HTERT RPE-1 (cell line): Measurements from ENCODE around the gene GCSAM.

Source experiments
- in situ Hi-C: fragments of 300-500 bp; cut with MboI; formaldehyde crosslinking; loops from 4 replicates; pipeline ENCODE4 v1.14.3; 2020; ENCODE audit warnings: low sequenced_read_pairs

Gene GCSAM

DNA sequence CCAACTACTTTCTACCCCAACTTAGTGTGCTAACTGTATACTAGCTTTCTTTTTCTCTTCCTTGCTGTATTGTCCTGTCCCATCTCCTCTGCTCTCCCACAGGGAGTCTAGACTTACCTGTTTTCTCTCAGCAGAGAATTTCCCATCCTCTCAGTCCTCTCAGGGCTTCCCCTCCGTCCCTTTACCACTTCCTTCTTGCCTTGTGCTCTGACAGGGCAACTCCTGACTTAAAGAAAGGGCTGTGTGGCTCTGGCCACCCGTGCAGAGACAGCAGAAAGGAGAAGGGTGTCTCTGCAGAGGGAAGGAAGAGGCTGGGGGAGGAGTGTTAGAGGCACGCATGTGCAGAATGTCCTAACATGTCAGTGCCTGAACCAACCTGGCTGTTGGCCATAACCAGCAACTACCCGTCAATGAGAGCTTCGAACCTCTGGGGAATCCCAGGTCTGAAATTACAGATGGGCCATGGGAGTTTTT is at the start of gene GCSAM:
Gene GCSAM, minus strand, starts transcription at position 274 of the 474 bp plus-strand sequence. Its CDS starts 128 bp downstream, at position 146.
- in situ Hi-C loops = no loop called here

- in situ Hi-C loops = no loop called here
Observed at GRCh38 chr3:112175646-112176045, 42.6 kb upstream of the GCSAM start.

- in situ Hi-C loops = no loop called here
Observed at GRCh38 chr3:112175037-112175436, 42.0 kb upstream of the GCSAM start.

DNA sequence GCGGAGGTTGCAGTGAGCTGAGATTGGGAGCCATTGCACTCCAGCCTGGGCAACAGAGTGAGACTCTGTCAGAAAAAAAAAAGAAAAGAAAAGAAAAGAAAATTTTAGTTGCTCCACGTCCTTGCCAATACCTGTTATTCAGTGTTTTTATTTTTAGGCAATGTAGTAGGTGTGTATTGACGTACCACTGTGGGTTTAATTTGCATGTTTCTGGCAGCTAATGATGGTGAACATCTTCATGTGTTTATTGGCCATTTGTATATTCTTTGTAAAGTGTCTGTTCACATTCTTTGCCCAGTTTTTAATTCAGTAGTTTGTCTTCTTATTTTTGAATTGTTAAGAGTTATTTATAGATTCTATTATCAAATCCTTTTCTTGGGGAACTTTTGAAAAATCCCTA is 38.1 kb upstream of the GCSAM start:
- in situ Hi-C loops = no loop called here

GRCh38 chr3:112170046-112170445 is 37.0 kb upstream of the GCSAM start:
- in situ Hi-C loops = no loop called here

DNA sequence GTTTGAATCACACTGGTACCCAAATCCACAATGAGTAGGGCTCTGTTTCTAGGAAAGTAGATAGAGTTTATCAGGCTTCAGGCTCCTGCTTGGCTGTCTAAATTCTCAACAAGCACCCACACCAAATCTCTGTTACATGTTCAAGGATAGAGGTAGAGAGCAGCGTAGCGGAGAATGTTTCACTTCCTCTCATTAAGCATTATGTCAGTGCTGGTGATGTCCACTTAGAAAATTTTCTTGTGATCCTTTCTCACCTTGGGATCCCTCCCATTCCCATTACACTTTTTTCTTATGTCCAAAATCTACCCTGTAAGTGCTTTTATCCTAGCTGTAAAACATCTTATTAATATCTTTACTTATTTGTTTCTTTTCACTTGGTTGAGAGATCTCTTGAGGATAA is 34.7 kb upstream of the GCSAM start:
- in situ Hi-C loops = no loop called here

GRCh38 chr3:112149136-112149535 is 16.1 kb upstream of the GCSAM start:
- in situ Hi-C loops = no loop called here

GRCh38 chr3:112143689-112144088 is 10.6 kb upstream of the GCSAM start:
- in situ Hi-C loops = no loop called here

- in situ Hi-C loops = no loop called here
Observed at GRCh38 chr3:112143251-112143650, 10.2 kb upstream of the GCSAM start.

GRCh38 chr3:112141293-112141692 is 8.2 kb upstream of the GCSAM start:
- in situ Hi-C loops = no loop called here

DNA sequence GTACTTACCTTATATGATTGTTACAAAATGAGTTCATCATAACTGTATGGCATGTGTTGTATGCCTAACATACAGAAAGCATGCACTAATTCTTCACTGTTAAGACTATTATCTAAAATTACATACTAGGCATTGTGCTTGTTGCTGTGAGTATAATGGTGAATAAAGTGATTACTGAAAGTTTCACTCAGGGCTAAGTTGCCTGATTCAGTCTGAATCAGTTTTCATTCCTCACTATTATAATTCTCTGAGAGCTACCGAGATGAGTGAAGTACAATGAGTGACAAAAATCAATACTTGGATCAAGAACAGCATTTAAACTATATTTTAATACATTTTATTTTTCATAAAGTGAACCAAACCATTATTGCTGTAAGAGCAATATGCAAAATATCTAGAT is 7.5 kb upstream of the GCSAM start:
- in situ Hi-C loops = no loop called here

DNA sequence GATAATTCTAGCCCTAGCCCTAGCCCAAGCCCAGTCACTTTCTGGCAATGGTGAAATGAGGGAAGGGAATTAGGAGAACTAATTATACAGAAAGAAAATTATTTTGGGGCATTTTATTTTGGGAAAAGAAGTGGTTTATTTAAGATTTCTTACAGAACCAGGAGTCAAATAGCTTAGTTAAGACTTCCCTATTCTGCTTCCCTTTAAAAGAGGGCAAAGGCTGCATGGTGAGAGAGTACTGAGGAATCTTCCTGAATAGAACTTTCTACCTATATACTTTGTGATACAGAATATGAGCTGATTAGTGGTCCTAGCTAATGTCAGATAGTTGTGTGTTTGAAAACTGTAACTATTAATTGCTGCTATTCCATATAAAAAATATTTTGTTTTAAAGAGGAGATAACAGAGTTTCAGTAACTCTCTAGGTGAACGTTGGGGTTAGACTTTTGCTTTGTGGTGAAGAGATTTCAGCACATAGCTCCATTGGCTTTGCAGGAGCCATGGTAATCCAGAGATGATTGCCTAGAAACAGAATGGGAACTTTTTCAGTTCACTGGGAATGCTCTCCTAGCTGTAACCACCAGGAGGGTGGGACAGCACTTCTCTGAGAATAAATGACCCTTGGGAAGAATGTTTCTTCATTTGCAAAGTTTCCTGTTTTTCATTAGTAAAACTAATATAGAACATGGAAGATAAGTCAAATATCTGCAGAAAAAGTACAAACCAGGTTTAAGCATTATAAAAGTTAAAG is 5.3 kb upstream of the GCSAM start:
- in situ Hi-C loops = no loop called here

- in situ Hi-C loops = no loop called here
Observed at GRCh38 chr3:112137781-112138180, 4.7 kb upstream of the GCSAM start.

GRCh38 chr3:112136959-112137693 is 4.1 kb upstream of the GCSAM start:
- in situ Hi-C loops = no loop called here

DNA sequence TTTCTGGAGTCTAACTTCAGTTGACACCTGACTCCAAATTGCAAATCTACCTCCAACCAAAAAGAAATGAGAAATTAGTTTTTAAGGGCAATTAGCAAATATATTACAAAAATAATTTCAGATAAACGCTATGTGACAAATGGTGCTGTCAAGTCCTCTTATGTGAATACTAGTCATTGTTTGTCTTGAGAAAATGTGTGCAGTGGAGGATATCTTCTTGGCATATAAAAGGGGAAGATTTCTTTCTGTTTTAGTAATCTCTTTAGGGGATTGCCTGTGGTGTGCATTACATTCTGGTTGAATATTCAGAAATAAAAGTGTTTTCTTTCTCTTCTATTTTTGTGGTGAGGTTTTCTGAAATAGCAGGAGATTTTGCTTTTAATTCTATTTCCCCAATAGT is 3.0 kb upstream of the GCSAM start:
- in situ Hi-C loops = no loop called here

- in situ Hi-C loops = no loop called here
Observed at GRCh38 chr3:112134335-112135124, 1.5 kb upstream of the GCSAM start.

DNA sequence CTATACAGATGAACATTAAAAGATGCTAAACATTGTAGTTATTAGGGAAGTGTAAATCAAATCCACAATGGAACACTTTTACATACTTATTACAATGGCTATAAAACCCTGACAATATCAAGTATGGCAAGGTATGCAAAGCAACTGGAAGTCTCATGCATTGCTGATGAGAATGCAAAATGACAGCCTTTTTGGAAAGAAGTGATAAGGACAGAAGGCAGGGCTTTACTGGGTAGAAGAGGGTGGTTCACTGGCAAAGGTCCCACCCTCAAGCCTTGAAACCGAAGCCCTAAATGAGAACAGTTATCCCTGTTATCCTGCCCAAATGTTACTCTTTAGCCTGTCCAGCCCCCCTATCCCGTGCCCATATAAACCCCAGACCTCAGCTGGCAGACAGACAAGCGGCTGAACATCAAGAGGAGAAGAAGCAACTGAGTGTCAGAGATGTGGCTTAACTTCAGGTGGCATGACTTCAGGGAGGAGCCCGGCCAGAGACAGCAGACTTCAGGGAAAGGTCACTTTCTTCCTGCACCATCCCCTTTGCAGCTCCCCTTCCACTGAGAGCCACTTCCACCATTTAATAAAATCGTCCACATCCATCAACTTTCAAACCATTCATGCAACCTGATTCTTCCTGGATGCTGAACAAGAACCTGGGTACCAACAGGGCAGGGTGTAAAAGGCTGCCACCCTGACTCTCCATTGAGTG is 732 bp upstream of the GCSAM start:
- in situ Hi-C loops = no loop called here

GRCh38 chr3:112132554-112132953 is 494 bp downstream of the GCSAM start:
- in situ Hi-C loops = no loop called here

GRCh38 chr3:112132088-112132487 is 960 bp downstream of the GCSAM start:
- in situ Hi-C loops = no loop called here

- in situ Hi-C loops = no loop called here
Observed at GRCh38 chr3:112131111-112131510, 1.9 kb downstream of the GCSAM start.

- in situ Hi-C loops = no loop called here
Observed at GRCh38 chr3:112130638-112130993, 2.4 kb downstream of the GCSAM start.
